ENCODE results near the gene MAP2K2. TPM values are rescaled to one million over a fixed set of nuclear protein-coding genes. Genes with fewer than 3 reads are reported as not detected.

MAP2K2 gene
- polyA plus RNA-seq, 2 of the 4 experiments (the other 2 are of a cell fraction), result 41.7 to 115 TPM

DNA sequence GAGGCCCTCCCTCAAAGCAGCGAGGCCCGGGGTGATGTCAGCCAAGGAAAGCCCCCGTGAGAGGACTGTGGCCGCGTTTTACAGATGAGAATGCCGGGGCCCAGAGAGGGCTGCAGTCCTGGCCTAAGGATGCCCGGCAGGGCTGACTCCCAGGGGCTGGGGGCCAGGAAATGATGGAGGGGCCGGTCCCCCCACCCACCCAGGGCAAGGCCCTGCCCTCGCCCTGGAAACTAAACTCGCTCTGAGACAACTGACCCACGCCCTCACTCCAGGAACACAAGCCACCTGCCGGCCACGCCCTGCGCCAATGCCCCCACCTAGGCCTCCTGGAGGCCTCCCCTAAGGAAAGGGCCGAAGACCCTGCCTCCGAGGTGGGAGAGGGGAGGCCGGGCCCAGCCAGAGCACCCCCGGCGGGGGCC lies 64.5 kb downstream of the MAP2K2 start (continued):
- TF ChIP-seq, protein P1, sequence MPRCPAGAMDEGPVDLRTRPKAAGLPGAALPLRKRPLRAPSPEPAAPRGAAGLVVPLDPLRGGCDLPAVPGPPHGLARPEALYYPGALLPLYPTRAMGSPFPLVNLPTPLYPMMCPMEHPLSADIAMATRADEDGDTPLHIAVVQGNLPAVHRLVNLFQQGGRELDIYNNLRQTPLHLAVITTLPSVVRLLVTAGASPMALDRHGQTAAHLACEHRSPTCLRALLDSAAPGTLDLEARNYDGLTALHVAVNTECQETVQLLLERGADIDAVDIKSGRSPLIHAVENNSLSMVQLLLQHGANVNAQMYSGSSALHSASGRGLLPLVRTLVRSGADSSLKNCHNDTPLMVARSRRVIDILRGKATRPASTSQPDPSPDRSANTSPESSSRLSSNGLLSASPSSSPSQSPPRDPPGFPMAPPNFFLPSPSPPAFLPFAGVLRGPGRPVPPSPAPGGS (IDR thresholded peaks at IDR 0.05), result no peak
- TF ChIP-seq RNF2 (IDR thresholded peaks at IDR 0.05; ENCODE audit: borderline replicate concordance, low read depth) (no peak), GATA3 (IDR thresholded peaks at IDR 0.05; ENCODE audit: borderline replicate concordance) (no peak), RCOR1 (IDR thresholded peaks at IDR 0.05; ENCODE audit: low read depth, low read length) (no peak)

DNA sequence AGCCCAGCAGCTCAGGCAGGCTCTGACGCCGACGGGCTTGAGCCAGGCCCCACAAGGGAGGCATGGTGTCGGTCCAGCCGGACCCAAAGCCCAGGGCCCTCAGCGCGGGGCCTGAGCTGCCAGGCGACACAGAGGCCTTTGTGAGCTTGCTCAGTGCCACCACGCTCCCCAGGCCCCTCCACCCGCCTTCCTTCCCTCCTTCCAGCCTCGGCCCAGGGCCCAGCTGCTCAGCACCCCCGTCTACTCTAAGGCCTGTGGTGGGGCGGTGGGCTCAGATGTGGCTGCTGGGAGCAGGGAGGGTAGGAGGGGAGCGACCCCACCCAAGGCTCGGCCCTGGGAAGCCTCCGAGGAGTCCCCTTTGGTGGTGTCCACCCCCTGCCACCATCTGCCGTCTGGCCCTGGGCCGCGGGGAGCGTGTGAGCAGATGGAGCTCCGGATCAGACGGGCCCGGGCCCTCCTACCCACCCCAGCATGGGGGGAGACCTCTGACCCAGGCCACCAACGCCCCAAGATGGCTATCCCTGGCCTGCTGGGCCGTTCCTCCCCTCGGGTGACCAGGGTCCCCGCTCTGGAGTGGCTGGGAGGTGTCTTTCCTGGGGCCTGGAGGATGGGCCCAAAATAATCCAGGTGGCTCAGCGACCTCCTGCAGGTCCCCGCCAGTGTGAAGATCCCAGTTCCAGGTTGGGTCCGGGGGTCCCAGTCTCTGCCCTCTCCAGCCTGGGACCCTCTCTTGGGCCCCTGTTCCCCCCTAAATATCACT lies 65.0 kb downstream of the MAP2K2 start:
- 69% methylated on average over 8 of the region's 30 CpGs for WGBS (ENCODE audit: missing lambda C conversion rate)
- no peak for DNase-seq (ENCODE audit: low read depth in 1 of 2, low spot score in 1 of 2)
- POLR2A ChIA-PET, result interaction anchor here (1.0 kb wide), 1 partner anchor 188 kb away, joined by 3 read pairs; the partner anchor contains the start of gene YJU2
- TF ChIP-seq RCOR1 (IDR thresholded peaks at IDR 0.05; ENCODE audit: low read depth, low read length) (no peak), ZSCAN20 (CRISPR knock-in tag; IDR thresholded peaks at IDR 0.05) (no peak), TFCP2L1 (CRISPR knock-in tag; IDR thresholded peaks at IDR 0.05) (no peak), HEYL (CRISPR knock-in tag; IDR thresholded peaks at IDR 0.05) (no peak), RNF2 (IDR thresholded peaks at IDR 0.05; ENCODE audit: borderline replicate concordance, low read depth) (no peak), NR3C1 (IDR thresholded peaks at IDR 0.05) (no peak)
- TF ChIP-seq, protein P2, sequence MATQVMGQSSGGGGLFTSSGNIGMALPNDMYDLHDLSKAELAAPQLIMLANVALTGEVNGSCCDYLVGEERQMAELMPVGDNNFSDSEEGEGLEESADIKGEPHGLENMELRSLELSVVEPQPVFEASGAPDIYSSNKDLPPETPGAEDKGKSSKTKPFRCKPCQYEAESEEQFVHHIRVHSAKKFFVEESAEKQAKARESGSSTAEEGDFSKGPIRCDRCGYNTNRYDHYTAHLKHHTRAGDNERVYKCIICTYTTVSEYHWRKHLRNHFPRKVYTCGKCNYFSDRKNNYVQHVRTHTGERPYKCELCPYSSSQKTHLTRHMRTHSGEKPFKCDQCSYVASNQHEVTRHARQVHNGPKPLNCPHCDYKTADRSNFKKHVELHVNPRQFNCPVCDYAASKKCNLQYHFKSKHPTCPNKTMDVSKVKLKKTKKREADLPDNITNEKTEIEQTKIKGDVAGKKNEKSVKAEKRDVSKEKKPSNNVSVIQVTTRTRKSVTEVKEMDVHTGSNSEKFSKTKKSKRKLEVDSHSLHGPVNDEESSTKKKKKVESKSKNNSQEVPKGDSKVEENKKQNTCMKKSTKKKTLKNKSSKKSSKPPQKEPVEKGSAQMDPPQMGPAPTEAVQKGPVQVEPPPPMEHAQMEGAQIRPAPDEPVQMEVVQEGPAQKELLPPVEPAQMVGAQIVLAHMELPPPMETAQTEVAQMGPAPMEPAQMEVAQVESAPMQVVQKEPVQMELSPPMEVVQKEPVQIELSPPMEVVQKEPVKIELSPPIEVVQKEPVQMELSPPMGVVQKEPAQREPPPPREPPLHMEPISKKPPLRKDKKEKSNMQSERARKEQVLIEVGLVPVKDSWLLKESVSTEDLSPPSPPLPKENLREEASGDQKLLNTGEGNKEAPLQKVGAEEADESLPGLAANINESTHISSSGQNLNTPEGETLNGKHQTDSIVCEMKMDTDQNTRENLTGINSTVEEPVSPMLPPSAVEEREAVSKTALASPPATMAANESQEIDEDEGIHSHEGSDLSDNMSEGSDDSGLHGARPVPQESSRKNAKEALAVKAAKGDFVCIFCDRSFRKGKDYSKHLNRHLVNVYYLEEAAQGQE (IDR thresholded peaks at IDR 0.05), result no peak
- TF ChIP-seq, protein P3, sequence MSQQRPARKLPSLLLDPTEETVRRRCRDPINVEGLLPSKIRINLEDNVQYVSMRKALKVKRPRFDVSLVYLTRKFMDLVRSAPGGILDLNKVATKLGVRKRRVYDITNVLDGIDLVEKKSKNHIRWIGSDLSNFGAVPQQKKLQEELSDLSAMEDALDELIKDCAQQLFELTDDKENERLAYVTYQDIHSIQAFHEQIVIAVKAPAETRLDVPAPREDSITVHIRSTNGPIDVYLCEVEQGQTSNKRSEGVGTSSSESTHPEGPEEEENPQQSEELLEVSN (IDR thresholded peaks at IDR 0.05; ENCODE audit: borderline replicate concordance, low read depth), result no peak
- TF ChIP-seq, protein P4, sequence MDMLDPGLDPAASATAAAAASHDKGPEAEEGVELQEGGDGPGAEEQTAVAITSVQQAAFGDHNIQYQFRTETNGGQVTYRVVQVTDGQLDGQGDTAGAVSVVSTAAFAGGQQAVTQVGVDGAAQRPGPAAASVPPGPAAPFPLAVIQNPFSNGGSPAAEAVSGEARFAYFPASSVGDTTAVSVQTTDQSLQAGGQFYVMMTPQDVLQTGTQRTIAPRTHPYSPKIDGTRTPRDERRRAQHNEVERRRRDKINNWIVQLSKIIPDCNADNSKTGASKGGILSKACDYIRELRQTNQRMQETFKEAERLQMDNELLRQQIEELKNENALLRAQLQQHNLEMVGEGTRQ (IDR thresholded peaks at IDR 0.05), result no peak
- peak overlapping the region; percentile 26; the same call in 2 of the 3 replicates for H3K4me3 ChIP-seq
- CTCF ChIA-PET, result interaction anchor here (1.2 to 1.8 kb wide), 2 partner anchors 74 to 82 kb away, joined by 3 to 10 read pairs; partner anchors contain the start of gene EEF2
- peak overlapping the region; percentile 90 for H3K4me2 ChIP-seq
- ATAC-seq, result peak; percentile 4 to 17; a peak in 5 of 6 replicates
- H3K9me3 ChIP-seq, result no peaks in the 10 kb centered on the region
- FAIRE-seq, result no peak
- H3K27ac ChIP-seq, result peak overlapping the region; percentile 93 to 96
- H3K4me1 ChIP-seq, result peaks cover 62% of the 10 kb centered on the region

DNA sequence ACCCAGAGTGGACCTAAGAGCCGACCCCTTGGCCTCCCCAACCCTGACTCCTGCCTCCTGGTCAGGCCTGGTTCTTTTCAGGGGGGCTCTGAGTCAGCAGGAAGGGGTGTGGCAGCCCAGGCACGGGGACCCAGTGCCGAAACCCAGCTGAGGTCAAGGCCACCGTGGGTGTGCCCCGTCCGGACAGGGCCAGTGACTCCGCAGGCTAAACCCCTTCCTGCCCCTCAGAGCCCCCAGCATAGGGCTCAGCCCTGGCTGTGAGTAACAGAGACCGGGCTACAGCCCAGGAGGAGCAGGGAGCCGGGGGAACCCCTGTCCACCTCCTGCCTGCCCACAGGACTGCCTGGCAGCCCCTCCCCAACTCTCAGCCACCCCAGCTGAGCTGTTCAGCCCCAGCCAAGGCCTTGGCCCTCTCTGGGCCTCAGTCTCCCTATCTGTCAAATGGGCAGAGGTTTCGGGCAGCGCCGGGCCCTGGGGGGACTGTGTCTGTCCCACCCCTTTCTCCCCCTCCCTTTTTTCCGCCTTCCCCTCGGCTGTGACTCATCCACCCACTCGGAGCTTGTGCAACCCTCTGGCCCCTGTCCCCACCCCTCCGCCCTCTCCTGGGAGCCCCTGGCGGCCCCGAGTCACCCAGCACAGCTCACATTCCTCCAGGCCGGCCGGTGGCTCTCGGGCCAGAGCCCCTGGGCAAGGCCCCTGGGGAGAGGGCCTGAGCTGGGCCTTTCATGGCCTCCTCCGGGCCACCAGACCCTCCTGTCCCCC lies 65.8 kb downstream of the MAP2K2 start:
- peak overlapping the region; percentile 93 to 96 for H3K27ac ChIP-seq
- CTCF ChIA-PET, result interaction anchor here (0.6 to 1.8 kb wide), 3 partner anchors 18 to 83 kb away, joined by 3 to 10 read pairs (median 3); partner anchors contain the start of gene EEF2
- FAIRE-seq (no peak), DNase-seq (ENCODE audit: low read depth in 1 of 2, low spot score in 1 of 2) (peak; percentile 73 to 74), ATAC-seq (peak; percentile 74 to 76)
- peaks cover 62% of the 10 kb centered on the region for H3K4me1 ChIP-seq
- POLR2A ChIA-PET, result interaction anchor here (1.0 kb wide), 1 partner anchor 189 kb away, joined by 3 read pairs; the partner anchor contains the start of gene YJU2
- no peaks in the 10 kb centered on the region for H3K9me3 ChIP-seq
- peak overlapping the region; percentile 90 for H3K4me2 ChIP-seq
- peak overlapping the region; percentile 26; the same call in 2 of the 3 replicates for H3K4me3 ChIP-seq
- 38% methylated on average over 6 of the region's 22 CpGs for WGBS (ENCODE audit: missing lambda C conversion rate)
- TF ChIP-seq NR3C1 (IDR thresholded peaks at IDR 0.05) (no peak), TP53 (CRISPR knock-in tag; IDR thresholded peaks at IDR 0.05) (no peak), NPAS2 (CRISPR knock-in tag; IDR thresholded peaks at IDR 0.05; ENCODE audit: borderline replicate concordance) (no peak), CHD2 (IDR thresholded peaks at IDR 0.05; ENCODE audit: low read length, partially characterized antibody) (no peak), EP300 (IDR thresholded peaks at IDR 0.05) (no peak), RCOR1 (IDR thresholded peaks at IDR 0.05; ENCODE audit: low read depth, low read length) (0 out of 2 replicates have a peak, but pooled peaks have one; percentile 22), RAD21 (conservative IDR thresholded peaks at IDR 0.05 in 1 of 2, IDR thresholded peaks at IDR 0.05 in 1 of 2) (no peak), JUNB (IDR thresholded peaks at IDR 0.05) (no peak), POLR2AphosphoS2 (conservative IDR thresholded peaks at IDR 0.05; ENCODE audit: low read length) (no peak), CEBPB (IDR thresholded peaks at IDR 0.05) (peak; percentile 64 to 88), CBX8 (IDR thresholded peaks at IDR 0.05) (no peak), TFCP2L1 (CRISPR knock-in tag; IDR thresholded peaks at IDR 0.05) (no peak), SMC3 (IDR thresholded peaks at IDR 0.05) (0 out of 3 replicates have a peak, but pooled peaks have one; percentile 24), ZNF302 (CRISPR knock-in tag; IDR thresholded peaks at IDR 0.05) (no peak)
- TF ChIP-seq, protein P5, sequence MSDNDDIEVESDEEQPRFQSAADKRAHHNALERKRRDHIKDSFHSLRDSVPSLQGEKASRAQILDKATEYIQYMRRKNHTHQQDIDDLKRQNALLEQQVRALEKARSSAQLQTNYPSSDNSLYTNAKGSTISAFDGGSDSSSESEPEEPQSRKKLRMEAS (IDR thresholded peaks at IDR 0.05), result peak; percentile 34; the same call in 1 of the 2 replicates
- TF ChIP-seq, protein P6, sequence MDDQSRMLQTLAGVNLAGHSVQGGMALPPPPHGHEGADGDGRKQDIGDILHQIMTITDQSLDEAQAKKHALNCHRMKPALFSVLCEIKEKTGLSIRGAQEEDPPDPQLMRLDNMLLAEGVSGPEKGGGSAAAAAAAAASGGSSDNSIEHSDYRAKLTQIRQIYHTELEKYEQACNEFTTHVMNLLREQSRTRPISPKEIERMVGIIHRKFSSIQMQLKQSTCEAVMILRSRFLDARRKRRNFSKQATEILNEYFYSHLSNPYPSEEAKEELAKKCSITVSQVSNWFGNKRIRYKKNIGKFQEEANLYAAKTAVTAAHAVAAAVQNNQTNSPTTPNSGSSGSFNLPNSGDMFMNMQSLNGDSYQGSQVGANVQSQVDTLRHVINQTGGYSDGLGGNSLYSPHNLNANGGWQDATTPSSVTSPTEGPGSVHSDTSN (IDR thresholded peaks at IDR 0.05), result no peak

Data from A549 (cell line).